ENCODE measurements around the gene ZNF217.
"Not testable (repeated sequence)": the region's sequence is repeated elsewhere in the genome, so short reads cannot be mapped to it uniquely, and the experiment has no call there.

The ZNF217 gene

DNA sequence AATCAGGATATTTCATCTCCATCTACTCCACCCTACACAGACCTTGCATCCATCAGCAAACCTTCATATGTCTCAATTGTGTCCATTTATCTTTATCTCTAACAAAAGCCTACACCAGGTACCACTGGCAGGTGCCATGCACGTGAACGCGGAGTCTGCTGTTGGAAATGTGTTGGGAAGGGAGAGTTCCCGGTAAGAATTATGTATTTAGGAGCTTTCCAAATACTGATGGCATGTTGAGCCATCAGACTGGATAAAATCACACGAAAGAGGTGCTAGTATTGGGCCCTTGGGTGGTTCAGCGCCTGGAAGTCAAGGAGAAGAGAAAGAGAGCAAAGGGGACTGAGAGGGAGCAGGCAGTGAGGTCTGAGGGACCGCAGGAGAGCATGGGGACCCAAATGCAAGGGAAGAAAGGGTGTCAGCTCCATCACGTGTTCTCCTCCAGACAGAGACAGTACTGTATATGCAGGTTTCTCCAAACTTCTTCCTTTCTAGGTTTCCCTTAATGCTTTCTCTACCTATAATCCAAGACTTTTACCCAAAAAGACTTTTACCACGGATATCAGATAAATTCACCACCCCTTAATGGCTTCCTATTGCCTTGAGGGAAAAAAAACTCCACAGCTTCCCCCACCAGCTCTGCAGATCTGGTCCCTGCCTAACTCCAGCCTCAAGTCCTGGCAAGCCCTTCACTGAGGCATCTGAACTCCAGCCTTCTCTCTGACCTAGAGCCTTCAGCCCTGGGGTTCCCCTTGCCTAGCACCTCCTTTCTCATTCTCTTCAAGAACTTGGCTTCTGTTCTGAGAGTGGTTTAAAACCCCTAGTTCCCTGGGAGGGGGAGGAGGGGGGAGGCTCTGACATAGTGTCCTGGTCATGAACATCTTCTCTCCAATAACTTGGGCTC is 4.8 kb upstream of the ZNF217 start:
- DNase-seq (ENCODE audit: low spot score), result no peak
- FAIRE-seq, result no peak

DNA sequence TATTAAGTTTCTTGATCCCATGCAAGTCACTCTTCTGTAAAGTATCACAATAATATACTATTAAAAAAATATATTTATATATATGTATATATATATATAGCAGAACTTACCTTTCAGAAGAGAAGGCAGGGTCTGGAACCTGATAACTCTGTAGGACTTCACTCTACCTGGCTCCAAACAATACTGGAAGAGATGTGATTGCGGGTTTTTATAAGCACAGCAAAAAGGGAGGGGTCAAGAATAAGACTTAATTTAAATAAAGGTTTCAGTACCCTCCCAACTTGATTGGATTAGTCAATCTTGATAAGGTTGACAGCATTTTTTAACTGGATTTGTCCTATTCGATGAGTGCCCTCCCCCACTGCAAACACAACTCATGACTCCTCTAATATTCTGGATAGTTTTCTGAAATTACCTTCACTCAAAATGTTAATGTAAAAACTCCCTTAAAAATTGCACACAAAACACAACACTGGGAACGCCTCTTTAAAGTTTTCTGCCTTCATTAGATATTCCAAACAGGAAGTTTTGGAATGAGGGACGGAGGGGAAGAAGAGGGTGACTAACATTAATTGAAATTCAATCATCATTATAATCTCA is 4.0 kb upstream of the ZNF217 start:
- FAIRE-seq (no peak), DNase-seq (ENCODE audit: low spot score) (no peak)

DNA sequence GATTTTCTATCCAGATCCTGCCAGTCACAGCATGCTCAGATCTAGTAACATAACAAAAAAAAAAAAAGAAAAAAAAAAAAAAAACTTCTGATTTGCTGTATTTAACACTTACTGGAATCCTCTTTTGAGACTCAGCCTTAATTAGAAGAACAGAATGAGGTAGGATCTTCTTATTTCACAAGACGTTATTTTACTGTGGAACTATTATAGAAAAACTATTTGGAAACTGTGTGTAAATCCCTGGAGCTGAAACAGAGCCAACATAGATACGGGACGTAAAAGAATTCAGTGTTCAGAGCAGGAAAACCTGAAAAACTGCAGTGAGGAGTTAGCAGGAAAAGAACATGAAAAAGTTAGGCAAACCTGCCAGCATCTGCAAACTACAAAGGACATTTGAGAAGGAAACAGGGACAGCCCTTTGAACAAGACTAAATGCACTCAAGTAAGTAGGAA is 3.4 kb upstream of the ZNF217 start:
- no peak for DNase-seq (ENCODE audit: low spot score)
- FAIRE-seq, result no peak

DNA sequence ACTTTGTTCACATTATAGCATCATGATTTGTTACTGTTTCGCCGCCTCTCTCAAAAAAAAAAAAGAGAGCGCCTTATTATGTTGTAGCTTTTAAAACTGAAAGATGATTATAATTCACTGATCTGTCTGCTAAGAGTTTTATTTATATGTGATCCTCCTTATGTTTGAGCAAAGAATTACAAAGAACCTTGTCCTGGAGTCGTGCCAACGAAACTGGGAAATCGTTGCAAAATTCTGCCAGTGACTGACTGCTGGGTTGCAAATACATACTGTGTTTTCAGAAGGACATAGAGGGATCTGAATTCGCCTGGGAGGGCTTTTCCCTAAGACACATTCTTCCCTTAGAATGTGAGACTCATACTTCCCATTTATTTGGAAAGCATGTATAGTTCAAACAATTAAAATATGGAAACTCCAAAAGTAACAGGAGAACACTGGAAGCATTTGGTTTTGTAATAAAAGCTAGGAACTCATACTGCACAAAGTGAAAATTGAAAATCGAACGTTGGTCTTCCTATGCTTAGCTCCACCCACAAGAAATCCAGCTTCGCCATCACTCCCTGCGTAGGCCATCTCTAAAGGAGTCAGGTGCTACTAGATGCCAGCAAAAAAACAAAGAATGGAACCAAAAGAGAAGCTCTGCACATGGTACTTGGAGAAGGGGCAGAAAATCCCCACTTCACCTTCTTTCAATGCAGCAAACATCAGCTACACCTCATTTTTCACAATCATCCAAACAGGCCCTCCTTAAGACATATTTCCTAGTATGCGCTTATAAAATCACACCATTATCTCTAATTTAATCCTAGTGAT is 2.8 kb upstream of the ZNF217 start:
- not testable (repeated sequence) for DNase-seq (ENCODE audit: low spot score); FAIRE-seq

DNA sequence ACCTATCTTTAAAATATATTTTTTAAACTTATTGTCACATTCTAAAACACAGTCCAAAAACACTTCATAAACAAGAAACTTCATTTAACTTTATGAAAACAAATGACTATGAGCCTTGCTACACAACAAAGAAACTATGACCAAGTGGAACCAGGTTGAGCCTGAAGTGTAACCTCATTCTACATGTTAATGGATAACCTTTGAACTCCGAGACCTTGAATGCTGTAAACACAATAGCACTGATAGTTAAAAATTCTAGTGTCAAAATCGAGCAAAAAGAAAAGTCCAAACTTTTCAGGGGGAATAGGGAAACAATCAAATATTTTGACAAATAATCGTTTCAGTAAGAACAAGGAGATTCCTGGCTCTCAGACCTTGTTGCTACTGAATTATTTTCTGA is 2.1 kb upstream of the ZNF217 start:
- DNase-seq (ENCODE audit: low spot score); FAIRE-seq: not testable (repeated sequence)

DNA sequence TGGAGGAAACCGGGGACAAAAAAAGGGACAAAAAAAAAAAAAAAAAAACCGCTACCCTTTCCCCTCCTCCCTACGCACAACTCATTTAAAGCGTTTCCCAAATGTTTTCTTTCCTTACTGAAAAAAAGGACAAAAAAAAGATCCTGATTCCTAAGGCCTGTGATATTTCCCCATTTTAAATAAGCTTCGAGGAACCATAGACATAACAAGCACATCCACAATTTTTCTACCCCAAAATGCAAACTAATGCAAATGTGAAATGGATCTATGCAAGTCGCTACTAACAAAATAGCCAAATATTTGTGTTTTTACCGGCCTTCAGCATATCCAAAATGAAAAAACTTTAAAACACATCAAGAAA is 1.4 kb upstream of the ZNF217 start:
- FAIRE-seq, result no peak
- no peak for DNase-seq (ENCODE audit: low spot score)

DNA sequence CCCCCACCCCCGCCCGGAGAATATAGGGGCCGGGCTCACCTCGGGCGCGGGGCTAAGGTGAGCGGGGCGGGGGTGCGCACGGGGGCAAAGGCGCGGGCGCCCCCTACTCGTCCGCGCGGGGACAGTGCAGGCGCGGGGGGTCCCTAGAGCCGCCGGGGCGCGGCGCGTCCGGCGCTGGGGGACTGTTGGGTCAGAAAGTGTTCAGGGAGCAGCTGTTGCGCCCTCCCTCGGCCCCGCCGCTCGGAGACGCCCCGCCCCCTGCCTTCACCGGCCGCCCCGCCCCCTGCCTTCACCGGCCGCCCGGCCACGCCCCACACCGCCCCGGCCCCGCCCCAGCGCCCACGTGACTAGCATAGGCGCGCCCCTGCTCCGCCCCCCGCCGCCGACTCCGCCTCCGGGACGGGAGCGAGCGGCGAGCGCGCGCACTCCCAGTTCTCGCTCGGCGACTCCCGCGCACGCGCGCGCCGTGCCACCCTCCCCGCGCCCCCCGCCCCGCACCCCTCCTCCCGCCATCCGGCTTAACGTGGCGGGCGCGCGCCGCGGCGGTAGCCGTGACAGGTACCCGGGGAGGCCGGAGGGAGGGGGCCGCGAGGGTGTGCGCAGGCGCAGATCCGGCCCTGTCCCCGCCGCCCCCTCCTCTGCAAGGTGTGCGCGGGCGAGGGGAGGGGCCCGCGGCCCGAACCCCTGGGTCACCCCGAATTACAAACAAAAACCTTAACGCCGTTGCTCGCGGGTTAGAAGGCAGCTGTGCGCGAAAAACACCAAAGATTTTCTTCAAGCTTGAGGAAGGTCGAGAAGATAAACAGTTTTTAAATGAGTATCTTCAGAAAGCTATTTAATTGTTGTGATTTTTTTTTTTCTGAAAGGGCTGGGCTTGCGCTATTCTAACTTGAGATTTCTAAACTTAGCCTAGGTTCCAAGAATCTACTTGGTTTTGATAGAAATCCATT is 704 bp upstream of the ZNF217 start:
- FAIRE-seq (peak; percentile 69), DNase-seq (ENCODE audit: low spot score) (peak; percentile 94)

DNA sequence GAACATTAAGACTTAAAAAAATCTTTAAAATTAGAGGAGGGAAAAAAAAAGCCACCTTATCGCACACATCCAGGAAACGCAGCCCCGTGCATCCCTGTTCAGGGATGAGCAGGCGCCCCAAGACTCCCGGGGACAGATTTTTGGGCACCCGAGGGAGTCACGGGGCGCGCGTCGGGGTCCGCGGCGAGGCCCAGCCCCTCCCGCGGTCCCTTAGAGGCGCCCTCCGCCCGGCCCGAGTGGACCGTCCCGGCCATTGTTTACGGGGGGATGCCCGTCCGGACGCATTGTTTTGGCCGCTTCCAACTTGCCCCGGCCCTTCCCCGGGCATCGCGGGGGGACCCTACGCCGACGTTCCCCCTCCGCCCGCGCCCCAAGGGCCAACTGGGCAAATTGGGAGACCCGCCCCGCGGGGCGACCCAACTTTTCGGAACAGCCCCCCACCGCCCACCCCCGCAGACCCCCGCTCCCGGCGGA is 610 bp downstream of the ZNF217 start:
- no peak for FAIRE-seq
- no peak for DNase-seq (ENCODE audit: low spot score)

DNA sequence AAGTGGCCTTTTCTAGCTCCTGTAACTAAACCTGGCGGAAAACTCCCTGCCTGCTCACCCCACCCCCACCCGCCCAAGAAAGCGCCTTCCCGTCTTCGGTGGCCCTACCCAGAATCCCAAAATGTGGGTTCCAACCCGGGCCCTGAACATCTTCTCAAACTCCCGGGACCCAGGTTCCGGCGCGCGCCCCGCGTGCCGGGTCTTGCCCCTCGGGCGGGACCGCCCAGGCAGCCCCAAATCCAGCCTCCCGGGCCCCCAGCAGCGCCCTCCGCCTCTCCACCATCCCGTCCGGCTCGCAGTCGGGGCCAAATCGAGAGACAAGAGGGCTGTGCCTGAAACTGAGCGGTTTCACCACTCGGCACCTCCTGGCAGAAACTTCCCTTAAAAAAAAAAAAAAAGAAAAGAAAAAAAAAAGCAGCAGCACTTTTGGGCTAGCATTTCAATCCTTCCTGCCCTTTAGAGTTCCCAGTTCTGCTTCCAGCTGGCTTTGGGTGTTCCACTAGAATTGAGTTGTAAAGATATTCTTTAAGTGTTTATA is 1.1 kb downstream of the ZNF217 start:
- DNase-seq (ENCODE audit: low spot score), result peak; percentile 53
- FAIRE-seq, result not testable (repeated sequence)

DNA sequence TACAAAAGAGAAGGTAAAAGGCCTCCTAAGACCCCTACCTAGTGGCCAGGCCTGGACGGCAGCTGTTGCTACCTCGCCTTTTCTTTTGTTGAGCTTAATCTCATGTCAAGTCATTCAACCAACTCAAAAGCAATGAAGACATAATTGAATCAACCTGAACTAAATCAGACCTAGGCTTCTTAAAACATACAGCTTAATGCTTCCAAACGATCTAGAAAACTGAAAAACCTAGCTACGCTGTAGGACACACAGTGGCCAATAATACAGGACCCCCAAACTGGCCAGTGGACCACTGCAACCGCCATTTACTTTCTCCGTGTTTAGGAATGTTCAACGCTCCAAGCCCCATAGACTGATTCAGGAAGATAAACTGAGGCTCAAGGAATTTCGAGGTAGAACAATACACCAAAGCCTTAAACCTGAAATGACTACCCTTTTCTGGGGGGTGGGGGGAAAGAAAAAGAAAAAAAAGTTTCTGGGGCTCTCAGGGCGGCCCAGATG is 1.6 kb downstream of the ZNF217 start:
- not testable (repeated sequence) for DNase-seq (ENCODE audit: low spot score); FAIRE-seq

DNA sequence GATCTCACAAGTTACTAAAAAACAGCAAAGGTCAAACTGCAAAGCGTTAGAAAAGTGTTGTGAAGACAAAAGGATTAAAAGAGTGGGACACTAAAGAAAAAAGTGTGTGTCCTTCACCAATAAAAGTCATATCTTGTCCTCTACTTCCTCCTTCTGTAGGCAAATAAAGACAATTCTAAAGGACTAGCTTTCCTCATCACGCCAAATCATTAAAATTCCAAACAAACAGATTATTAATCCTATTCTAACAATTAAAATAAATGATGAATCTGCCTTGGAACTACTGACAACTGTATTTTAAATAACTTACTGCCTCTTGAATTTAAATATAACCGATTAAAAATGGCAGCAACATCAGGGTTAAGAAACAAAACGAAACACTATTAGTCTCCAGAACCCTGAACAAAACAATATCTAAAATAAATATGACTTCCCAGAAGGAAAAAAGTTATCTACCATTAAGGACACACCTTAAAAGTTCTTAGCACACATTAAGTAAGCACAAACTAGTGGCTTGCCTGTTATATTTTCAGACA is 2.4 kb downstream of the ZNF217 start:
- not testable (repeated sequence) for DNase-seq (ENCODE audit: low spot score); FAIRE-seq

DNA sequence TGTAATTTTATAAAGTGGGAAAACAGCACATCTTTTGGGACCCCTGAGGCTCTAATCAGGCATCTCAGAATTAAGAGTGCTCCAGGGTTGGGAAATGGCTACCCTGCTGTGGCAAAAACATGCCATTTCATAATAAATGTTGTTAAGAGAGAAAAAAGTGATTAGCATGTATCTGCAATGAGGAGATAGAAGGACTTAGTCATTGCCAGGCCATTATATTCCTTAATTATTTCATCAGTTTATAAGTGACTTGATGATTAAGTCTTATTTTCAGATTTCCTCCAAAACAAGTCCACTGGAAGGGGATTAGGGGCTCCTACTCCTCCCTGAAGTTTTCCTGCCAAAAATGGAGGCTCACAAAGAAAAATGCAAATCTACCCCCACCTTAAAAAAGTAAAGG is 3.0 kb downstream of the ZNF217 start:
- FAIRE-seq, result not testable (repeated sequence)

DNA sequence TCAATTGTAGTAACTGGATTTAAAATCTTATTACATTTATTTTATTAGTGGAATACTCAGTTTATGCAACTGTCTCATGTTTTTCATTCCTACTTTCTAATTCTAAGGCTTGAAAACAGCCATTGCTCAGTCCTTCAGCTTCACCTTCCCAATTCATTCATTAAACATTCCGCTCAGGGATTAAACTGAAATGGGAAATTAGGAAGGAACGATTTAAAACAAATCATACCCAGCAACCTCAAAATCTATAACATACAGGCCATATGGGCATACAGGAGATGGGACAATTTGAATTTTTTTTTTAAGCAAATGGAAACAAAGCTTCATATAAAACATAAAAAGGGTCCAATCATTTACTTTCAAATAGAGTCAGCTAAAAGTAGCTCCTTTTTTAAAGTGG is 3.5 kb downstream of the ZNF217 start:
- FAIRE-seq, result not testable (repeated sequence)

More for the DNA sequence above, 3.0 kb downstream of the ZNF217 start:
- DNase-seq (ENCODE audit: low spot score), result not testable (repeated sequence)

DNA sequence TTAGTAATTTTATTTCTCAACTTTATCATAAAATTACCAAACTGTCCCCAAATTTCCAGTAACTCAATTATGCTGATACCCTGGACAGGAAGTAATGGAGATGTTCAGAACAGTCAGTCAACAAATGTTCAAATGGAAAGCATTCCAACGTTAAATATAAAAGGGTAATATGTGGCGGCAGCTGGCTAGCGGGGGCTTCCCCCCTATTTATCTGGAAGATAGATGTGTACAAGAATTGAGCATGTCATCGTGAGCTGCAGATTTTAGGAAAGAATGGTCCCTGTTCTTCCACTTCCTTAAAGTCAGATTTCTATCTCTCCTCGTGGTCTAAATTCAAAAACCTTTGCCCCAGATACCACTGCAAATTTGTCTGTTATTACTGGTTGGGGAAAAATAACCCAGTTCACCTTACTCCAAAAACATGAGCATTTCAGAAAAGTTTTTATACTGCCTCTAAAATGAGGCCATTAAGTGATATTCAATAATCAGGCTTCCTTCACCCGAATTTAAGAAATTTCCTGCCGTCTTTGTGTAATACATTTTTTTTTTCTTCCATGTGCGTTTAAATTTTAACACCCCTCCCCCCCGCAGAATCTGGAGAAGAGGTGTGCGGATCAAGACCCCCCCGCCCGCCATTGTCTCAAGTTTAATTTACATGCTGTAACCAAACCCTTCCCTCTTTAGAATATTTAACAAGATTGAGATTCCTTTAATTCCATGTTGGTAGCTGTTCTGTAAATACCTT is 4.1 kb downstream of the ZNF217 start:
- not testable (repeated sequence) for DNase-seq (ENCODE audit: low spot score); FAIRE-seq

More for the DNA sequence above, 3.5 kb downstream of the ZNF217 start:
- not testable (repeated sequence) for DNase-seq (ENCODE audit: low spot score)

DNA sequence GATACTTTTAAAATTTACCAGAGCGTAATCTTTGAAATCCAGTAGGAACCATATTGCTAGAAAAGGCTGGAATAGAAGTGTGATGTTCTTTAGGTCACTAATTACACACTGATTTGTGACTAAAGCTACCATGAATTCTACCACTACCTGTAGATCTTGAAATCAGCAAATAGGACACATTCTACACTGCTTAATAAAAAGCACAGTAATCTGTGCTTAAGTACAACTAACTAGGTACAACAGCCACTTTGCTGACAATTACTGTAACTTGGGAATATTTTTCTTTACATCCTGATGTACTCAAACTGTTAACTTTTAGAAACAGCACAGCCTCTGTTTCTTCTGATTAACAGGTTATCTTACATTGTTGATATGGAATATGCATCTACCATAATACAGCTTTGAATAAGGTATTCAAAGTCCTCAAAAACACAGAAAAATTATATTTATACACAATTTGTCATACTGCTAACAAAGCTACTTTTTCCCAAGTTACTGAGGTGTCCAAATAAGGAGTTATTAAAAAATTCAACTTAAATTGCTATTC is 6.4 kb downstream of the ZNF217 start:
- not testable (repeated sequence) for DNase-seq (ENCODE audit: low spot score); FAIRE-seq

DNA sequence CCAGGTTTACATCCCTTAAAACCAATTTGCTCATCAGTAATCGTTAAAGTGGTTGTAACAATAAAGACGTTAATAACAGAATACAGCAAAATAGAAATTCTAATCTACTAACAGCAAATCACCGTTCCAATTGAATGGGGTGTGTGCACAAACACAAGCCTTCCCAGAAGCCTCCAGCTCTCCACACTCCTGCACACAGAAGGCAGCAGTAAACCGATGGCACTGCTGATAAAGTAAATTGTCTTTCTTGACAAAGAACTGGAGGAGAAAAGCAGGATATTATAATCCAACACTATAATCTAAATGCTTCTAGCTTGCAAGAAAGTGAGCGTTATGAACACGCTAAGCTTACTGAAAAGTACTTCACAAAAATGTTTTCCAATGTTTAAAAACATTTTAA is 7.0 kb downstream of the ZNF217 start:
- FAIRE-seq, result no peak
- no peak for DNase-seq (ENCODE audit: low spot score)

DNA sequence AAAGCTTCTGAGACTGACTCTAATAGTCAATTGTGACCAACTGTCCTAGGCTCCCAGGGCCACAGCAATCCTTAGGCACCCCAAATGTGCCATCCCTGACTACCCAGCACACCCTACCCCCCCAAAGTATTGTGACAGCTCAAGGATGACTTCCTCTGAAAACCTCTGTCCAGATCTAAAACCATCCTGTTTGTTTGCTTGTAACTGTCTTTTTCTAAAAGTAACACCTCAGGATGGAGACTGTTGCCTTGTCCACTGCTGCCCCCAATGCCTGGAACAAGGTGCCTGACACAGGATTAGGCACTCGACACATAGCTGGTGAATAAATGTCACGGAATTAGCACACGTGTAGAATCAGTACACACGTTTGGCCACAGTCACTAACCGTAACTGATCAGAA is 7.7 kb downstream of the ZNF217 start:
- not testable (repeated sequence) for FAIRE-seq

DNA sequence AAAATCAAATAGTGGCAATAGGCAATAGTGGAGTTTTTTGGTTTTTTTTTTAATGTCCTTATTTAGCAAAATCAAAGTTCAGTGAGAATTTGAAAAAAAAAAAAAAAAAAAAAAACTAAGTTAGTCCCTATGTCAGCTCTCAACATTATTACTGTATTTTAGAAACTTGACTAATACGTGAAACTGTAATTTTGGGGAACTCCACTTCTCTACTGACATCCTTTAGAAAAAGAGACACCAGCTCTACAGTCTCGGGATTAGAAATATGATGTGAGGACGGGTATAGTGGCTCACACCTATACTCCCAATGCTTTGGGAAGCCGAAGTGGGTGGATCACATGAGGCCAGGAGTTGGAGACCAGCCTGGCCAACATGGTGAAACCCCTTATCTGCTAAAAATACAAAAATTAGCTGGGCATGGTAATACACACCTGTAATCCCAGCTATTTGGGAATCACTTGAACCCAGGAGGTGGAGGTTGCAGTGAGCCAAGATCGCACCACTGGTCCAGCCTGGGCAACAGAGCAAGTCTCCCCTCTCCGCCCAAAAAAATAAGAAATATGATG is 8.6 kb downstream of the ZNF217 start:
- not testable (repeated sequence) for DNase-seq (ENCODE audit: low spot score); FAIRE-seq

More for the DNA sequence above, 7.7 kb downstream of the ZNF217 start:
- not testable (repeated sequence) for DNase-seq (ENCODE audit: low spot score)
